HG02970 (cell line): ENCODE measurements around the gene ADCY1.

ENCODE experiments used
- ATAC-seq: cut with Tn5 transposase; IDR thresholded peaks from one replicate; pipeline ENCODE4 v1.9.1; 2021; ENCODE audit warnings: mild to moderate bottlenecking, moderate library complexity, moderate number of reproducible peaks; ENCODE audit not compliant: unreplicated experiment, low FRiP score

The ADCY1 gene

DNA sequence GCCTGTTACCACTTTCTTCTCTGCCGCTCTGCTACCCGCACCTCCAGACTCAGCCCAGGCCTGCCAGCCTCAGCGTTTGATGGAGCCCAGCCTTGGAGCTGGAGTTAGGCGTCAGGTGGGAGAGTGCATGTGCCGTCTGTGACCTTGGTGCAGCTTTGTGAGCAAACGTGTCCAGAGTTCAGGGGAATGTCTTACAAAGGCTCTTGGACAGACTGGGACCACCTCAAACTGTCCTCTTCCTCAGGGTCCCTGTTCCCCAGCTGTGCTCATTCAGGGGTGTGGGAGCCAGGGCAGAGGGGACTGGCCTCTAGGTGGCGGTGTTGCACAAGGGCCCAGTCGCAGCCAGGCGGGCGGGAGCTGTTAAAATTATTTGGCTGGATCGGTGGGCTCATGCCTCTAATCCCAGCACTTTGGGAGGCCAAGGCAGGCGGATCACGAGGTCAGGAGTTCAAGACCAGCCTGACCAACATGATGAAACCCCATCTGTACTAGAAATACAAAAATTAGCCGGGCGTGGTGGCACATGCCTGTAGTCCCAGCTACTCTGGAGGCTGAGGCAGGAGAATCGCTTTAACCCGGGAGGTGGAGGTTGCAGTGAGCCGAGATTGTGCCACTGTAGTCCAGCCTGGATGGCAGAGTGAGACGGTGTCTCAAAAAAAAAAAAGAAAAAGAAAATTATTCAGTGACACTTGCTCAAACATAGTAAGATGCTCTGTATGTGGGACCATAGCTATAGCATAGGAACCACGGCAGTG lies 89.2 kb downstream of the ADCY1 start:
- ATAC-seq: no peak

- no peak for ATAC-seq
These were observed 89.9 kb downstream of the ADCY1 start for GRCh38 chr7:45663965-45664633.

DNA sequence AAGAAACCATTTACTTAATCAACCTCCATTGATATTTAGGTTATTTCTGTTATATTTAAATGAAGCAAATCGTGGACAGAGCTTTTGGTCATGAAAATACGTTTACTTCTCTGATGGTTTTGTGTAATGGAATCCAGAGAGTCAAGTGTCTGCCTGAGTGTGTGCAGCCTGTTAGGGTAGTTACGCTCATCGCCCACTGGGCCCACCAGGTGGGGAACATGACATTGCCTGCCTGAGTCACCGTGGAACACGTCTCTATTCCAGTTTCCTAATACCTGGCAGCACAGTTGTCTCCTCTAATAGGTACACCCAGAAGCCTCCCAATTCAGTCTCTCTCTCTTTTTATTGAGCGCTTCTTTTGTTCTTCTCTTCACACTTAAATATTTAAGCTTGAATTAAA lies 91.0 kb downstream of the ADCY1 start:
- no peak for ATAC-seq

- ATAC-seq: no peak
These were observed 96.1 kb downstream of the ADCY1 start for GRCh38 chr7:45670227-45670626.

DNA sequence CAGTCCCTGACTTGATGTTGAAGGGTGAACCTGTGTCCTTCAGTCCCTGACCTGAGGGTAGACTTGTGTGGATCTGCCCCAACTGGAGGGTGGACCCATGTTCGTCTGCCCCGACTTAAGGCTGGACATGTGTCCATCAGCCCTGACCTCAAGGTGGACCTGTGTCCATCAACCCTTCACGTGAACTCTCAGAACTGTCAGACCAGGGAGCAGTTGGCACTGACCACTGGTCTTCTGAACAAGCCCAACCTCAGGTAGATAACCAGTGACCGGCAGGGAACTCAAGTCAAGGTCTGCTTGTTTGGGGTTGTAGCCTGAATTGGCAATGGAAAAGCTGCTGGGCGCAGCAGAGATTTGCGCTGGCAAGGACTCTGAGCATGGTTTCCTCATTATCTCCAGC lies 96.5 kb downstream of the ADCY1 start:
- no peak for ATAC-seq

DNA sequence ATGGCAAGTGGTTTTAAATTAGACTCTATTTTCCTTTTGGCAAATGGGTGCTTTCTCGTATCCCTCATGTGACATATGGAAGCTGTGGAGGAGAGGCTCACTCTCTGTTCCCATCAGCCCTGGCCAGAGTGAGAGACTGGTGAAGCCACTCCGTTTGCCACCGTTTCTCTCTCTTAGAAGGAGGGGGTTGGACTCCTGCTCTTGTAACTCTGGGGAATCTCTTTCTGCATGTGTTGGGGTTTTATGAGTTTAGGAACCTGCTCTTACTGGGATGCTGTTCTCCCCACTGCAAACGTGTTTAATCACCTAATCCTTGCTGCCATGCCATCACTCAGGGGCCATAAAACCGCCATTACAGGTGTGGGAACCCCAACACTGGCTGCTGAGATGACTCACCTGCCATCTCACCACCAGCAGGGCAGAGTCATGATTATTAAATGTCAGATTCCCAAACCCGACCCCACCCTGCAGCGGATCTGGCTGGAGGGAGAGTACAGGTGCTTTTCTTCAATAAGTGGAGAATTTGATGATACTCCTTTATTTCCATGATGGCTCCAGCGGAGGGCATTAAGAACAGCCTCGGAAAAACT lies 103.2 kb downstream of the ADCY1 start:
- ATAC-seq: no peak

GRCh38 chr7:45679516-45679915 lies 105.3 kb downstream of the ADCY1 start:
- ATAC-seq: no peak

DNA sequence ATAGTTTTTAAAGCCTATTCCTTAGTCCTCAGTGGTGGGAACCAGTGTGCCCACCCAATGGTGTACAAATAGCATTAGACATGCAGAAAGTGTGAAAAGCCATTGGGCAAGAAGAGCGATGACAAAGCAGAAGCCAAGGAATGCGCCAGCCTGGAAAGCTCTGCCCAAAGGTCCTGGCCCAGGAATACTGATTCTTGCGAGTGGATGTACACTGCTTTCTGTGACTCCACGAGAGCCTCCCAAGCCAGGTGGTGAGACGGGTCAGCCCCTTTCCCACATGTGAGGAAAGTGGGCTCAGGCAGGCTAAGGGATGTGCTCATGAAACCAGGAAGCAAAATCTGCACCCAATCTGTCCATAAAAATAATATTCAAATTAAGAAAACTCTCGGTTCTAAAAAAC lies 106.6 kb downstream of the ADCY1 start:
- no peak for ATAC-seq

DNA sequence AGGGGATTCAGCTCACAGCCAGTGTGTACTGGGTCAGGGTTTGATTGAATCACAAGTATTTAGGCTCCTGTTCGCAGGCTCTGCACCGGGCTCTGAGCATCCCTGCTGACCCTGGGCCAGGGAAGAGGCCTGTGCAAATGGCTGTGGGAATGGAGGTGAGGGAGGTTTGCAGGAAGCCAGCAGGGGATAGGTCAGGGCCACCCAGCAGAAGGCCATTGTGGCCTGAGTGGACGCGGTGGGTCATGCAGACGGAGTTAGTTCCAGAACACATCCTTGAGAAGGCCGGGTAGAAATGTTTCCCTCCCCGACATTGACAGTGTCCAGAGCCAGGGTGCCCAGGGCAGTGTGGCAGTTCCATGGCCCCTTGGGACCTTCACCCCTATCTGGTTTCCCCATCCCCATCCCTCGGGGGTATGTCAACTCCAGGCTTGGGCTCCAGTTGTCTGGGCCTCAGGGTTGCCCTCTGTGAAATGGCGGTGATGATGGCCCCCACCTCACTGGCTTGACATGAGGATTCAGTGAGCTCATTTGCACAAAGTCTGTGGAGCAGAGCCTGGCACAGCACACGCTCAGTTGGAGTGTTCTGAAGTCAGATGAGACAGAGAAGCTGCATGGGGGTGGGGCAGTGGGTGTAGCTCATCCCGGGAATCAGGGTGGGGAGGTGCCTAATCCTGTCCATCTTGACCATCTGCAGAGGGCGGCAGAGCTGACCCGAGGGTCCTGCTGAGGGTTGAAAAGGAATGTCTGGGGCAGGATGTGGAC lies 107.6 kb downstream of the ADCY1 start:
- no peak for ATAC-seq

DNA sequence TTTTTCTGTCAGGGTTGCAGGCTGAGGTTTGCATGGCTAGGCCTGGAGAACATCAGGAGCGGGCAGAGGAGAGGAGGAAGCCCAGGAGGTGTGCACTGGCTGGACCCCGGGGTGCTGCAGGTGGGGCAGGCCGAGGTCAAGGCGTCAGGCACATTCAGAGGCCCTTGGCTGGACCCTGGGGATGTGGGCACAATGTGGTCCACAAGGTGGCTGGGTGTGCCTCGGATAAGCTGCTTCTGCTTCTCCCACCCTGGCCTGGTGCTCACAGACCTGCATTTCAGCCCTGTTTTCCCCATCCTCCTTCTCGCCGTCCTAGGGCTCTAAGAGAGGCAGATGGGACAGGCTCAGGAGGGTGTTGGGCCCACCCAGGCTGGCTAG lies 108.2 kb downstream of the ADCY1 start:
- ATAC-seq: no peak

DNA sequence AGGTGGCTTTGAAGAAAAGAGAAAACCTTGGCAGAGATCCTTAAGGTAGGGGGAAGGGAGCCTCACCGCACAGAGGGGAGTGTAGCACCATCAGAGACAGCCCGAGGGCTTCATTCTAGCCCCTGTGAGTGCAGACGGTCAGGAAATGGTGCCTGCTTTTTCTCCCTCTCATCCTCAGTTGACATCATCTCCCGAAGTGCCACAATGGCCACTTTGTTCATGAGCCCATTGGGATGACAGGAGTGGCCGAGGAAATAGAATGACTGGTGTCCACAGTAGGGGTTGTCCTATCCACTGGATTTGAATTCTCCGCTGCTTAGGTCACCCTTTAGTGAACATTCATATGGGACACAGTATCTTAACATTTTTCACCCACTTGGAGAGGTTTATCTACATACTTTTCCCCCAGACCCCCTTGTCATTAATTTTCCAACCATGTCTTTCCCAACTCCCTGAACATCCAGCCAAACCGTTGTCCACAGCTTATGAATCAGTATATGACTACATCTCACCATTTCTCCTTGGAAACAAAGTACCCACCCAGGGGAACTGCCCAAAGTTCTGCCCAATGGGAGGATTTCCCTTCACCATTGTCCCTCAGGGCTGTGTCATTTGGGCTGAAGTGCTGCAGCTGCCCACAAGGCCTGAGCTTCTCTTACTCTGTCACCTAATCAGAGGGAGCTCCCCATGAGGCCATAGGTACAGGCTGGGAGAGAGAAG lies 108.8 kb downstream of the ADCY1 start:
- no peak for ATAC-seq

DNA sequence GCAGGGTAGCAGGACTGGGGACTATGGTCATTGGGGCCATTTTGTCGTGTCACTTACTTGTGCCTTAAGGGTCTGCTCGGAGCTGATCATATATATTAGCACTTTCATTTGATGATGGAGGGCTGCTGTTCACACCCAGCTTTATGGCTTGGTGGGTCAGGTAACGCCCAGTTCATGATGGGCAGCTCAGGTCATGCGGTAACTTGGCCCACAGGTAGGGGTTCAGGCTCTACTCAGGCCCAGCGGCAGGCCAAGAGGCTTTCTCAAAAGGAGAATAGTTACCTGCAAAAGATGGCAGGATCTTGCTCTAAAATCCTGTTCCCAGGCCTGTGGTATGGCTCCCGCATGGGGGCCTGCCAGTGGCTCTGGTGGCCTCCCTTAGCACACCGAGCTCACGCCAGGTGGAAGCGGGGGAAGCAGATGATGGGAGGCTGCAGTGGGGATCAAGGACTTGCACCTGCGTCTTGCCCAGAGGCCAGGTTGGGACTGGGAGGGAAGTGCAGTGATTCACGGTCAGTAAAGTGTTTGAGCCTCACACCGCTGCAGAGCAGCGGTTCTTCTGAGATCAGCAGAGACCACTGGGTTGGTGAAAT lies 109.5 kb downstream of the ADCY1 start:
- ATAC-seq: no peak

- ATAC-seq: no peak
These were observed 110.9 kb downstream of the ADCY1 start for GRCh38 chr7:45684910-45685618.

DNA sequence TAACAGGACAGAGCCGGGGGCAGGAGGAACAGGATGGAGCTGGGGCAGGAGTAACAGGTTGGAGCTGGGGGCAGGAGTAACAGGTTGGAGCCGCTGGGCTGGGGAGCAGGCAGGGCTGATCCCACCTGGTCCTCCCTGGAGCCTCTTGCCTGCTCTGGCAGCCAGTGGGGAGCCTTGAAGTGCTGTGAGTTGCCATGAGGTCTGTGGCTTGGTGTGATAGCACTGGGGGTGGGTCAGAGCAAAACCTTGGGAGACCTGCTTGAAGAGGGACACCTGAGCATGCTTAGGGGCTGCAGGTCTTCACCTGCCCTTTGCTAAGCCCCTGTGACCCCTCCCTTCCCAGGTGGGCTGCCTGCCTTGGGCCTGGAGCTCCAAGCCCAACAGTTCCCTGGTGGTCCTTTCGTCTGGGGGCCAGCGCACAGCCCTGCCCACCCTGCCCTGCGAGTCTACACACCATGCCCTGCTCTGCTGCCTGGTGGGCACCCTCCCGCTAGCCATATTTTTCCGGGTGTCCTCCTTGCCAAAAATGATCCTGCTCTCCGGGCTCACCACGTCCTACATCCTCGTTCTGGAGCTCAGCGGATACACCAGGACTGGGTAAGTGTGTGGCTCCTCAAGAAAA lies 111.6 kb downstream of the ADCY1 start:
- ATAC-seq: no peak

DNA sequence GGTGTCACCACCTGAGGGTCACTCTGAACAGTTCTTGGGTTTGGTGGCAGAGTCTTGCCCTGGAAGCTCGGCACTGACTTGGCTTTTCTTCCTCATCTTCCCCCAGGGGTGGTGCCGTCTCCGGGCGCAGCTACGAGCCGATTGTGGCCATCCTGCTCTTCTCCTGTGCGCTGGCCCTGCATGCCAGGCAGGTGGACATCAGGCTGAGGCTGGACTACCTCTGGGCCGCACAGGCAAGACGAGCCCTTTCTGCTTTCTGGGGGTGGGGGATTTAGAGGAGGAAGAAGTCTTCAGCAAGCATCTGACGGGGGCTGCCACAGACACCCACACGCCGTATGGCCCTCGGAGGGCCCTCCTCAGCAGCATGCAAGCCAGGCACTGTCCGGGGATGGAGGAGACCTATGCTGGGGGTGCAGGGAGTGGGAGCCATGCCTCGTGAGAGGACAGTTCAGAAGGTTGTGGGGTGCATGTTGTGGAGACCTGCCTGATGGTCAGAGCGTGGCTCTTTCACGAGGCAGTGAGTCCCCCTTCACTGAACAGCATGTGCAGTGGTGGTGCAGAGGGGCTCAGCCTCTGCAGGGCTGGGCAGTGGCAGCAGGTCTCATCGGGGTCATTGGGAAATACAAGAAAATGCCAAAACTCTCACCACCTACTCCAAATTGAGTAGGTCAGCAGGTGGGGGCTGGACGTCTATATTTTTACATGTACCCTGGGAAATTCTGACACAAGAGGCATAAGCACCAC lies 112.4 kb downstream of the ADCY1 start:
- no peak for ATAC-seq

DNA sequence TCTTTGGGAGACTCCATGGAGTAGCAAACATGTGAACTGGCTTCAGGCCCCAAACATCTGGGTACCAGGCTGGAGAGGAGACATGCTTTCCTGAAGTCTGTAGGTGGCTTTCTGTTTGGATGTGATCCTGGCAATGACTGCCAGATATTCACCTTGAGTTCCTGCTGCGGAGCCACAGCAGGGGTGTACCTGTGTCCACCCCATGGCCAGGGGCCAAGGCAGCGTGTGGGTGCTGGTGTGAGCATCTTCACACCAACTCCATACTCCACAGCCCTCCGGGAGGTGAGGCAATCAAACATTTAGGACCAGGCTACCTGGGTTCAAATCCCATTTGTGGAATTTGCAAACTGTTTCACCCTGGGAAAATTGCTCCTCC lies 113.0 kb downstream of the ADCY1 start:
- ATAC-seq: no peak

GRCh38 chr7:45687721-45688120 lies 113.6 kb downstream of the ADCY1 start:
- ATAC-seq: no peak

GRCh38 chr7:45688382-45688781 lies 114.2 kb downstream of the ADCY1 start:
- no peak for ATAC-seq
